Measurements from ENCODE around the gene ZER1.
A peak's percentile ranks its signal among the peaks of the same experiment; 100 is the strongest.
"Not testable (repeated sequence)": the region's sequence is repeated elsewhere in the genome, so short reads cannot be mapped to it uniquely, and the experiment has no call there.

ZER1 gene

DNA sequence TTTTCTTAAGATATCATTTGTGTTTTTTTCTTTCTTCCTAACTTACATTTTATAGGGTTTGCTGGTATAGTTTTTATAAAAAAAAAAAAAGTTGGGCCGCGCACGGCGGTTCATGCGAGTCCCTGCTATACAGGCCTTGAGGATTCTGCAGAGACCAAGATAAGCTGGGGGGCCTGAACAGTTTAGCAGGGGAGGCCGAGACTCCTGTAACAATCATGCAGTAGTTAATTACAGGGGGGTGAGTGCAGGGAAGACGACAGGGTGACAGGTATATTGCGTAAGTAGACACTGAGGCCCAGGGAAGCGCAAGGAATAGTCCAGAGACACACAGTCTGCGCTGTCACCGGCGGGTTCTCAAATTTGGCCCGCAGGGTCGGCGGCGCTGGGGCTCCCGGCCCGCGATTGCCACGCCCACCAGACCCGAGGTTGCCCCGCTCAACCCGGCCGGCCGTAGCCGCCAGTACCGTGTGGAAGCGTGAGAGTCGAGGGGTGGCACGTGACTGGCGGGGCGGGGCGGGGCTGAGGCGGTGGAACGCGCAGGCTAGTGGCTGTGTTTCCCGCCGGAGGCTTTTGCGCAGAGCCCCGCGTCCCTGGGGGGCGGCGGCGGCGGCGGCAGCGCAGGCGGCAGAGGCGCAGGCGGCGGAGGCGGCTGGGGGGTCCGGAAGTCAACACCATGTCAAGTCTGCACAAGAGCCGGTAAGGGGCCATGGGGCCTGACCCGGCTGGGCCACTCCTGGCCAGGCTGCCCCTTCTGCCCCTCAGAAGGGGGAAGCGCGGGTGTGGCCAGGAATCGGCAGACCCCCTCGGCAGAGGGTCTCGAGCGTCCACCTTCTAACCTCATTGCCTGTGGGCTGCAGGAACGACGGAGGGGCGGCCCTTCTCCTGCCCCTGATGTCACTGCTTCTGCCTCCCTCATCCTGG lies 15.2 kb upstream of the ZER1 start, which contains the start of gene TBC1D13:
Gene TBC1D13 (plus strand): TSS at position 573 of the 921 bp plus-strand sequence. CDS start 101 bp downstream, at position 674.
- DNase-seq, result peak; percentile 26 to 90

DNA sequence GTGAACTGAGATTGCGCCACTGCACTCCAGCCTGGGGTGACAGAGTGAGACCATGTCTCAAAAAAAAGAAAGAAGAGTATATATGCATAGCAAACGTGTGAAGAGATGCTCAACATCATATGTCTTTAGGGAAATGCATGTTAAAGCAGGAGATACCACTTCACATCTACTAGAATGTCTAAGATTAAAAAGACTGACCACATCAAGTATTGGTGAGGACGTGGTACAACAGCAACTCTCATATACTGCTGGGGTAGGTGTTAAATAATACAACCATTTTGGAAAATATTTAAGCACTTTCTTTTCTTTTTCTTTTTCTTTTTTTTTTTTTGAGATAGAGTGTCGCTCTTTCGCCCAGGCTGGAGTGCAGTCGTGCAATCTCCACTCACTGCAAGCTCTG lies 13.7 kb upstream of the ZER1 start:
- no peak for DNase-seq

- DNase-seq, result no peak
These were observed 10.9 kb upstream of the ZER1 start for GRCh38 chr9:128782669-128783068.

DNA sequence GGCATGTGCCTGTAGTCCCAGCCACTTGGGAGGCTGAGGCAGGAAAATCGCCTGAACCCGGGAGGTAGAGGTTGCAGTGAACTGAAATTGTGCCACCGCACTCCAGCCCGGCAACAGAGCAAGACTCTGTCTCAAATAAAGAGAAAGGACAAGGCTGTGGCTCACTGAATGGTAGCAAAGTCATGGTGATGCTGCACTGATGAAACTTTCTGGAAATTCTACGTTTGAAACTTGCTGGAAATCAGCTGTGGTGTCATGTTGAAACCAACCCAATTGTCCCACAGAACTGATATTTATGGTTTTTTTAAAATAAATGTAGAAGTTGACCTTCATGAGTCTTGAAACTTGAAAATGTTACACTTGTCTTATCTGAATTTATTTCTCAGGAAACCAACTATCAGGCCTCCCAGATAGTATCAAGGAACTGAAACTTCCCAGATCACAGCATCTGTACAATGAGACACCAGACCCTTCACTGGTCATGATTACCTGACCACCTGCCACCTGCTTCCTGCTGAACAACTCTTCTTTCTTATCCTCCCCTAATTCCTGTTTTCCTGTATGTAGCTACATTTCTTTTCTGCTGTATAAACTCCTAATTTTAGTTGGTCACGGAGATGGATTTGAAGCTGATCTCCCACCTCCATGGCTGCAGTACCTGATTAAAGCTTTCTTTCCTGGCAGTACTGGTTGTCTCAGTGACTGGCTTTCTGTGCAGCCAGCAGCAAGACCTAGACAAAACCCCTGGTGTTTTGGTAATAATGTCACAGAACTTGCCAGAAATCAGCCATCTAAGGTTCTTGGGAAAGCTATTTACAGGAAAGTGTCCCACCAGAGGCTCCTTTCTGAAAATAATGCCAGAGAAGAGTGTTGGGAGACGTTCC lies 9.7 kb upstream of the ZER1 start:
- no peak for DNase-seq

DNA sequence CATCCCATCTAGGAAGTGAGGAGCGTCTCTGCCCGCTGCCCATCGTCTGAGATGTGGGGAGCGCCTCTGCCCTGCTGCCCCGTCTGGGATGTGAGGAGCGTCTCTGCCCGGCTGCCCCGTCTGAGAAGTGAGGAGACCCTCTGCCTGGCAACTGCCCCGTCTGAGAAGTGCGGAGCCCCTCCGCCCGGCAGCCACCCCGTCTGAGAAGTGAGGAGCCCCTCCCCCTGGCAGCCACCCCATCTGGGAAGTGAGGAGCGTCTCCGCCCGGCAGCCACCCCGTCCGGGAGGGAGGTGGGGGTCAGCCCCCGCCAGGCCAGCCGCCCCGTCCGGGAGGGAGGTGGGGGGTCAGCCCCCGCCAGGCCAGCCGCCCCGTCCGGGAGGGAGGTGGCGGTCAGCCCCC lies 8.4 kb upstream of the ZER1 start:
- DNase-seq, result not testable (repeated sequence)

DNA sequence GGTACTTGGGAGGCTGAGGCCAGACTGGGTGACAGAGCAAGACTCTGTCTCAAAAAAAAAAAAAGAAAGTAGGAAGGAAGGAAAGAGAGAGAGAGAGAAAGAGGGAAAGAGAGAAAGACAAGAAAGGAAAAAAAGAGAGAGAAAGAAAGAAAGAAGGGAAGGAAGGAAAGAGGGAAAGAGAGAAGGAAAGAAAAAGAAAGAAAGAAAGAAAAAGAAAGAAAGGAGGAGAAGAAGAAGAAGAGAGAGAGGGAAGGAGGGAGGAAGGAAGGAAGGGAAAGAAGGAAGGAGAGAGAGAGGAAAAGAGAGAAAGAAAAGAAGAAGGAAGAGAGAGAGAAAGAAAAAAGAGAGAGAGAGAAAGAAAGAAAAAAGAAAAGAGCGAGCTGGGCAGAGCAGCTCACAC lies 3.1 kb upstream of the ZER1 start:
- DNase-seq, result no peak

GRCh38 chr9:128773049-128773448 lies 1.3 kb upstream of the ZER1 start:
- no peak for DNase-seq

DNA sequence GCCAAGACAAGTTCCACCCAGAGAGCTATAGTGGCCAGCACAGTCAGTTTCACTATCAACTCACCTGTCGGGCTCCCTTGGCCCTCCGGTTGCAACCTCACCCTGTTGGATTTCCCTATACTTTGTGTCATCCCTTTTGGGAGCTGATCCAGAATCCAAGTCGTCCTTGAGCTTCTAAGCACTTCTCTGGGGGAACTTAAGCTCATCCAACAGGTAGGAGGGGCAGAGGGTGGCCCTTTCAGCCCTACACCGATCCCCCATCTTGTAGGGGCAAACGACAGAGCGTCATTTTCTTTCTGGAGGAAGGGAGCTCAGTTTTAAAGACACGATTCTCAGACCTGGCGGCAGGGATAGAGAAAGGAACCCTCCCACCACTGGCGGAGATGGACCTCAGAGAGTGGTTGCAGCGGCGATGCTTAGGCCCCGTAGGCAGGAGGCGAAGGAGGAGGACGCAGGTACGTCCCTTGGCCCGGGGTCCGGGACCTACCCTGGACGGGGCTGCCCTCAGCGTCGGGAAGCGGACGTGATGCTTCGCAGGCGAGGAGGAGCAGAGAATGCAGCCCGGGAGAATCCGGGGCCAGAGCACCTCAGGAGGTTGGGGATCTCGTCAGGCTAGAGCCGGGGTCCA lies 519 bp downstream of the ZER1 start:
- peak in 1 of 2 experiments; percentile 40 for DNase-seq

- DNase-seq, result no peak
These were observed 1.3 kb downstream of the ZER1 start for GRCh38 chr9:128770286-128771030.

DNA sequence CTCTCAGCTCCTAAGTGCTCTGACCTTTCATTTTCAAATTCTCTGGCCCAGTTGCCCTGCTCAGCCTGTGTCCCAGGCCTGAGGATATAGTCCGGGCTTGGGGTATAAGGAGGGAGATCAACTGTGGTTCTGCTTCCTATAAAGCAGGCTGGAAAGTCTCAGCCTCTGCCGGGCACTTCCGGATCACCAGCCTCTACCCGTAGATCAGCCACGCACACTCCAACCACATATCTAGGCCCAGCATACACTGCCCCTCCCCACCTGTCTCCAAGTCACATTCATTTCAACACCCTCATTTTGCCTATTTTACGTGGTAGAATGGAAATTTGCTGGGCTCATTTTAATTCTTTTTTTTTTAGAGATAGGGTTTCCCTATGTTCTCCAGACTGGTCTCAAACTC lies 3.1 kb downstream of the ZER1 start:
- no peak for DNase-seq

GRCh38 chr9:128765499-128765898 lies 6.2 kb downstream of the ZER1 start:
- no peak for DNase-seq

- no peak for DNase-seq
These were observed 7.4 kb downstream of the ZER1 start for GRCh38 chr9:128764361-128764760.

GRCh38 chr9:128762671-128763449 lies 8.9 kb downstream of the ZER1 start:
- no peak for DNase-seq

- no peak for DNase-seq
These were observed 14.1 kb downstream of the ZER1 start for GRCh38 chr9:128757602-128758001.

- no peak for DNase-seq
These were observed 18.1 kb downstream of the ZER1 start for GRCh38 chr9:128753627-128754026.

DNA sequence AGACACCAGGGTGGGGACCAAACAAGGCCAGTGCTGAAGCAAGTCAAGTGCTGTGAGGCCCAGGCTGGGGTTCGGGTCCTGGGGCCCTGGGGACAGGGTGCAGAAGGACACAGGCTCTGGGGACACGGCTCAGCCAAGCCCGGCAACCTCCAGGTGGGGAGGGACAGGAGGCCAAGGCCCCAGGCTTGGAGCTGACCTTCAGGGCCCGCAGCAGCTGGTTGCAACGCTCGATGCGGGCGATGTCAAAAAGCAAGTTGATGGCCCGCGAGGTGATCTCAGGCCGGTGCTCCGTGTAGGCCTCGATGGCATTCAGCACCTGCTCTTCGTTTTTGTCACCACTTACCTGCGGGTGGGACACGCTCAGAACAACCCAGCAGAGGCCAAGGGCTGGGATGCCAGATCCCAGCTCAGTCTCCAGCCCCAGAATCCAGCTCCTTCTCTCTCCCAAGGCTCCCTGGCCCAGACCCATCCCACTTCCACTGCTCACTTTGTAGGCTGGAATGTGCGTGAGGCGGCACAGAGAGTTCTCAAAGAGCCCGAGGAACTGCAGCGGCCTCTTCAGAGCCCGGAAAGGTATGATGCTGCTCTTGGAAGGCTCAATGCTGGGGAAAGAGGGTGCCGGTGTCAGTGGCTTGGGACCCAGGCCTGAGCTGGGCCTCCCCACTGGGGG lies 20.7 kb downstream of the ZER1 start:
- DNase-seq, result no peak

DNA sequence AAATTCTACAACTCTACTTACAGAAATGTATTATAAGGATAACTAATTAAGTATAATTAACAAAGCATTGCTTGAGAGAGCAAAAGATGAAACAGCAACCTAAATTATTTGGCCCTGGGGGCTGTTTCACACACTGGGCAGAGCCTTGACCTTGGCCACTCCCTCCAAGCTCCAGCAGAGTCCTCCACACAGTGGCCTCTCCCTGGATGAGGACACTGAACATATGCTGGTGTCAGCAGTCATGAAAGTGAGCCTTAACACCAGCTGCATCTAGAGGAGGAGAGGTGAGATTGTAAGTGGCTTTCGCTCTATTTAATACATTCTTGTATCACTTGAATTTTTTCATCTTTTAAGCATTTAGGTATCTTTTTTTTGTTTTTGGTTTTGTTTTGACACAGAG lies 24.5 kb downstream of the ZER1 start:
- no peak for DNase-seq

- DNase-seq, result no peak
These were observed 28.3 kb downstream of the ZER1 start for GRCh38 chr9:128743421-128743820.

DNA sequence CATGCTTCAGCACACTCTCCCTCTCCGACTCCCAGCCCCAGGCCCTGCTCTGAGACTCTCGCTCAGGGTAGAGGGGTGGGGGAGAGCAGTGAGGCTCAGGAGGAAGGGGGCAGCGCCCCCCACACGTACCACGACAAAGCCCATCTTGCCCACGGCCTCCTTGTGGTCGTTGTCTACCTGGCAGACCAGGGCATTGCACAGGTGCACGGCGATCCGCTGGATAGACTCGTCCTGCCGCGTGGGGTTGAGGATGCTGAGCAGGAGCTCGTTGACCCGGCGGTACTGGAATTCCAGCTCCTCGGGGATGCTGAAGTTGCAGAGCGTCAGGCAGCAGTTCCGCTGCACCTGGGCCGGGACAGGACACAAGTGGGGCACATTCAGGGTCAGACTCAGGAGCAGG lies 29.3 kb downstream of the ZER1 start:
- DNase-seq, result no peak

DNA sequence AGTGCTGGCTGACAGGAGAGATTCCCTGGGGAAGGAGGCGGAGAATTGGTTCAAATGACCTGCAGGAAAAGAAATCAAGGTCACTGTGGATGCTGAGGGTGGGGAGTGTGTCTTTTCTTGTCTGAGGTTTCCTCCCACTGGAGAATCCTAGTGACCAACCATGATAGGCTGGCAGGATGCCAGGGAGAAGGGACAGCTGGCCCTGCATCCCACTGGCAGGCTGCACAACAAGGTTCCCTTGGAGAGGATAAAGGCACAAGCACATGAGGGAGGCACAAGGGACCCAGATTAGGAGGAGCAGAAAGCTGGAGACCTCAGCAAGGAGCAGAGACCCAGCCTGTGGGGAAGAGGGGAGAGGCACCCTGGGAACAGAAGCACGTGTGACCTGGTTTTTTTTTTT lies 36.4 kb downstream of the ZER1 start:
- no peak for DNase-seq

DNA sequence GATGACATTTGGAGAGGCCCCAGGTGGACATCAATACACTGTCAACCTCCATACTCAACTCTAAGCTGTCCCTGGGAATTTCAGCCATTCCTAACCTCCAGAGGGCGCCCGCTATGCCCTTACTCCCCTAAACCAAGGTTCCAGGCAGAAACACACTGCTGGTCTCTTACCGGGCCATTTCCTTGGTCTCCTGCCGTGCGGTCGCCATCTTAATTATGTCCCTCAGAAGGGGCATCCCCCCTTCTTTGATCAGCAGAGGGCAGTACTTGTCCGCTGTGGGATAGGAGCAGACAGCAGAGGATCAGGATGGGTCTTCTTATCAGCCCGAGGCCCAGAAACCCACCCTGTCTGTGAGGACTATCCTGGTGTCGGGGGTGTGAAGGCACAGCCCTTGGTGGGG lies 38.5 kb downstream of the ZER1 start:
- DNase-seq, result peak; percentile 87 to 88
